GM18519 (cell line): Measurements from ENCODE around the gene CLTA.
A peak's percentile ranks its signal among the peaks of the same experiment; 100 is the strongest.
"Not testable (repeated sequence)": the region's sequence is repeated elsewhere in the genome, so short reads cannot be mapped to it uniquely, and the experiment has no call there.

Experiments used
- ATAC-seq: cut with Tn5 transposase; IDR thresholded peaks from one replicate; pipeline ENCODE4 v1.9.1; 2021; ENCODE audit warnings: mild to moderate bottlenecking, moderate library complexity; ENCODE audit not compliant: unreplicated experiment, low FRiP score

CLTA gene

DNA sequence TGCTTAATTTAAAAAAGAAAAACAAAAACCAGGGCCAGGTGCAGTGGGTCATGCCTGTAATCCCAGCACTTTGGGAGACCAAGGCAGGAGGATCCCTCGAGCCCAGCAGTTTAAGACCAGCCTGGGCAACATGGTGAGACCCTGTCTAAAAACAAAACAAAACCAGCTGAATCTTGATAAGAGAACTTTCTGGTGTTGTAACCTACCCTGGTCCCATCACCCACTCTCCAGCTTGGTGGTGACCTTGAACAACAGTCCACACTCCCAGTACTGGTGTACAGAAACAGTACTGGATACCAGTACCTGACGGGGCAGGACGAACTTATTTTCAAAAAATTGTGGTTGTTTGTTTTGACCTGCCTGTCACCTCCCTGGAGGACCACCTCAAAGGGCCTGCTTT is 30.9 kb downstream of the CLTA start:
- ATAC-seq = no peak

DNA sequence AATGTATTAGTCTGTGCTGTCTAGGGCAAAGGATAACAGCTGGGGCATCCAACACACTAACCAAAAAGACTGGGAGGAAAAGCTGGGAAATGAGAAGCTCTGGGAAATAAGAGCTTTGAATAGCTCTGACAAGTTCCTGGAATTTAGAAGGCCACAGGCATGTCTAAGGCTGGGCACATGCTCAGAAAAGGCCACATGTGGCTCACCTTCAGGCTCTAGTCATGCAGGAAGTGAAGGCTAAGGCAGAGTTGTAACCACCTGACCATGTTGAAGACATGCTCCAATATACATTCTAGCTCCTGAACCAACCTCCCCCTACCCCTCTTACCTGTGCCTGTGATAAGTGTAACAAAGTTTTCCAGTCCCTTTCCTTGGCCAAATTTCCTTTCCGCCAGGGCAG is 31.7 kb downstream of the CLTA start:
- no peak for ATAC-seq

DNA sequence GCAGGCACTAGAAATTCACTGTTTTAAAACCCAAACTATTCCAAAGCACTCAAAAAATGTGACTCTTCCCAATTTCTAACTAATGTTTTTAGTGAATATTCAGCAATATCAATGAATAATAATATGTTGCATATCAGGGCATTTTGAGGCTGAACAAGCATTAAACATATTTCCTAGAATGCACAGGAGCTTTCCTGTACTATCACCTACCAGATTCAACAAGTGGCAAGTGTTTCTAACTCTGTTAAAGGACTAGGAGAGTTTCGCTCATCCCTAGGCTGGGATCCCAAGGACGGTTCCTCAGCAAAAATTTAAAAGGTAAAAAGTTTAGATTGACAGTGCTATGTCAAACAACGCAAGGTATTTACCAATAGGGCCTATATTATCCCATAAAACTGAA is 46.5 kb downstream of the CLTA start:
- ATAC-seq = no peak

DNA sequence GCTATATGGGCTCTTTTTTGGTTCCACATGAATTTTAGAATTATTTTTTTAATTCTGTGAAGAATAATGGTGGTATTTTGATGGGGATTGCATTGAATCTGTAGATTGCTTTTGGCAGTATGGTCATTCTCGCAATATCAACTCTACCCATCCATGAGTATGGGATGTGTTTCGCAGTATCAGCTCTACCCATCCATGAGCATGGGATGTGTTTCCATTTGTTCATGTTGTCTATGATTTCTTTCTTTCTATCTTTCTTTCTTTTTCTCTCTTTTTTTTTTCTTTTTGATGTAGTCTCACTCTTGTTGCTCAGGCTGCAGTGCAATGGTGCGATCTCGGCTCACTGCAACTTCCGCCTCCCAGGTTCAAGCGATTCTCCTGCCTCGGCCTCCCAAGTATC is 48.5 kb downstream of the CLTA start:
- not testable (repeated sequence) for ATAC-seq

DNA sequence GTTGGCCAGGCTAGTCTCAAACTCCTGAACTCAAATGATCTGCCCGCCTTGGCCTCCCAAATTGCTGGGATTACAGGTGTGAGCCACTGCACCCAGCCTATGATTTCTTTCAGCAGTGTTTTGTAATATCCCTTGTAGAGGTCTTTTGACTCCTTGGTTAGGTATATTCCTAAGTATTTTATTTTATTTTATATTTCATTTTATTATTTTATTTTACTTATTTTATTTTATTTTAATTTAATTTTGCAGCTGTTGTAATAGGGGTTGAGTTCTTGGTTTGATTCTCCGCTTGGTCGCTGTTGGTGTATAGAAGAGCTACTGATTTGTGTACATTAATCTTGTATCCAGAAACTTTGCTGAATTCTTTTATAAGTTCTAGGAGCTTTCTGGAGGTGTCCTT is 49.0 kb downstream of the CLTA start:
- ATAC-seq = not testable (repeated sequence)

DNA sequence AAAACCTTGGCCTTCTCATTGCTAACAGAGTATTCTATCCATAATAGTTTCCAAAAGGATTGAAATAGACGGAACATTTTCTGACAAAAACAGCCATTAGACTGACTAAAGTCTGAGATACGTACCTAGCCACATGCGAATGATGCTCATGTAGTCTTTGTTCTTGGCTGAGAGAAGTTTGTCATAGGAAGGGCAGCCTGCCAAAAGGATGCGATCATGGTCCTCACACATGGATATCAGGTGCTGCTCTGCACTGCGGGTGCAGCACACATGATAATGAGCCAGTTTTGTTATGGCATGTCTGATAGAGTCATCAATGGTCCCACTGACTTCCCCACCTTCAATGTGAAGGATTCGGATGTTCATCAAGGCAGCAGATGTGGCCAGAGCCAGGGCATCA is 55.2 kb downstream of the CLTA start:
- no peak for ATAC-seq

DNA sequence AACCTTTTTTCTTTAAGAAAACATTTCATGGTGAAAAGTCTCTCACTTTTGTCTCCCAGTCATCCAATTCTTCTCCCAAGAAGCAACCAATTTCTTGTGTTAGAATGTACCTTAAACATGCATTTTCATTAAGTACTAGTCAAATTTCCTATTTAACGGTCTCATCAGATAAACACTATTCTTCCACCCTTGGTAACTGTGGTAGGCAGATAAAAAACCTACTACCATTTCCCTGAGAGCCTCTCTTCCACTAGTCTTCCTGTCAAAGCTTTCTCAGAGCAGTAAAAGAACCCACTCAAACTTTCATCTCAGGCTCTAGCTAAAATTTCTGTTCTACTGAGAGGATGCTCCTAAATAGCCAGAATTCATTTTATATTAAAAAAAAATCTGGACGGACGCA is 56.6 kb downstream of the CLTA start:
- no peak for ATAC-seq

DNA sequence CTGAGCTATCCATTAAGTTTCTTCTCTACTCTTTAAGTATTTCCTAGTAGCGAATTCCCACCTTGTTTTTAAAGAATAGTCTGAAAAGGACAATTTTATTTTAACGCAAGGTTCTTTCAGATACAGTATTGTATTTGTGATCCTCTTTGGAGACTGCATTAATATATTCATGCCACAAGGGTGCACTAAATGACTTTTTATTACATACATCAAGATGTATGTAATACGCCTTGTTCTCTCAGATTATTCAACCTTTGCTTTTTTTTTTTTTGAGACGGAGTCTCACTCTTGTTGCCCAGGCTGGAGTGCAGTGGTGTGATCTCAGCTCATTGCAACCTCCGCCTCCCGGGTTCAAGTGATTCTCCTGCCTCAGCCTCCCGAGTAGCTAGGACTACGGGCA is 57.3 kb downstream of the CLTA start:
- ATAC-seq = not testable (repeated sequence)

DNA sequence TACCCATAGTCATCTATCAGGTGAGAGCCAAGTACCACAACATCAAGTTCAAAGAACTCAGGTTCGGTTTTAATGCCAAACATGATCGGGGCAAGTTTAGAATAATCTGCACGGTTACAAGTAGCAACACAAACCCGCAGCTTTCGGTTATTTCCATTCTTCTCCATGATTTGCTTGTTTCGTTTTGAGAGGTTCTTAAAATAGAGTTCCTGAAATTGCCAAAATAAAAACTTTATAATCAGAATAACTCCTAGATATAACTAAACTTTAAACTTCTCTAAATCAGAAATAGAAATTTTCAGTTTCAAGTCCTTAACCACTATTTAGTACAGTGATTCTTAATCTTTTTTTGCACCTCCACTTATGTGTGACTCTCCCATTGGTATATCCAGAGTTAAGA is 58.5 kb downstream of the CLTA start:
- no peak for ATAC-seq

DNA sequence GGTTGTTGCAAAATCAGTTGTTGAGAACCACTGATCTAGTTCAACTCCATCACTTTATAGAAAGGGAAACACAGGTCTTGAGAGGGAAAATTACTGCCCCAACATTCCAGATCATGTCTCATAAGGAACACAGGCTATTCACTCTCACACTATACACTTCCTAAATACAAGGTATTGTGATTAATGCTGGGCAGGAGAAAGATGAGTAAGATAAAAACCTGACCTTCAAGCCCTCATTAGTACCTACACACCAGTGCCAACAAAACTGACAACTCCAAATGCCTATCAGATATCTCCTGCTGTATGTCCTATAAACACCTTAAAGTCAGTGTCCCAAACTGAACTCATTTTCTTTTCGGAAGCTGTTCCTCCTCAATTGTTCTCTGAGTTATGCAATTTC is 59.4 kb downstream of the CLTA start:
- no peak for ATAC-seq

DNA sequence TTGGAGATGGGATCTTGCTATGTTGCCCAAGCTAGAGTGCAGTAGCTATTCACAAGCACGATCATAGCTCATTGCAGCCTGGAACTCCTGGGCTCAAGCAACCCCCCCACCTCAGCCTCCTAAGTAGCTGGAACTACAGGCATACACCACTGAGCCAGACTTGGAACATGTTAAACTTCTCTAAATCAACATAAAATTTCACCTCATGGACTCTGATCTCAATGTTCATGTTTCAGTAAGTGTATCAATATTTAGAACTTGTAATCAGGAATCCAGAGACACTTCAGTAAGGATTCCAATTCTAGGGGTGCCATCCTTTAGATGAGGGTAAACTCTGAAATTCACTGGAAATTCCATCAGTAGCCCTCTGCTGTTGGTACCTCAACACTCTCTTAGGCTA is 60.7 kb downstream of the CLTA start:
- ATAC-seq = no peak

DNA sequence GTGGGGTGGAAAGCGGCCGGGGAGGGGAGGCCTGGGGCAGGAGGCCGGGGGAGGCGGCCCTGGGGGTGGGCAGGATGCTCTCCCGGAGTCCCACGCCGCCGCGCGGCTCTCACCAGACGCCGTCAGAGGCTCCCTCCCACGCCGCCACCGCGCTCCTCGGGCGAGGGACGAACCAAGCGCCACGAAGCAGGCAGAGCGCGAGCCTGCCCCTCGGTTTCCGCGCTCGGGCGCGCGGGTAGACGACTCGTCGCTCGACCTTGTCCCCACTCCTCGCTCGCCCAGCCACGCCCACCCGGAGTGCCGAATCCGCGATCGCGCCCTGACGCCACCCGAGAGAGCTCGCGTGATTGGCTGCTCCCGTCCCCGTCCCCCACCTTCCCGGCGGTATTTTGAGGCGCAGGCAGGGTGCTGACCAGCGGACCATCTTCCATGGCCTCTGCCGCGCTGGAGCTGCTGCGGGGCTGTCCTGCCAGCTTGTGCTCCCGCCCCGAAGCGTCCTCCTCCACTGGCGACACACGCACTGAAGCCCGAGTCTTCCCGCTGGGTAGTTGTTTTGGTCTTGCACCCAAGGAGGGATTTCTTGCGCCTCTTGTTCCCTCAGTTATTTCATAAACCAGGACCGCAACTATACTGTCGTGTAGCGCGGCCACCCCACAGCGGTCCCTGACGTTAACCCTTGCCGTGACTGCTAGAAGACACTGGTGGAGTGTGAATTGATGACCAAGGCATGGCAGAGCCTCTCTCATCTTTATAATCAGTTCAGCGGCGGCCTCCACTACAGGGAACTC is 67.7 kb downstream of the CLTA start, which contains the start of gene GNE:
GNE (minus strand) TSS at position 241 of the 788 bp plus-strand sequence. CDS start 9,093 bp downstream, outside the sequence.
- peak; percentile 65 for ATAC-seq

DNA sequence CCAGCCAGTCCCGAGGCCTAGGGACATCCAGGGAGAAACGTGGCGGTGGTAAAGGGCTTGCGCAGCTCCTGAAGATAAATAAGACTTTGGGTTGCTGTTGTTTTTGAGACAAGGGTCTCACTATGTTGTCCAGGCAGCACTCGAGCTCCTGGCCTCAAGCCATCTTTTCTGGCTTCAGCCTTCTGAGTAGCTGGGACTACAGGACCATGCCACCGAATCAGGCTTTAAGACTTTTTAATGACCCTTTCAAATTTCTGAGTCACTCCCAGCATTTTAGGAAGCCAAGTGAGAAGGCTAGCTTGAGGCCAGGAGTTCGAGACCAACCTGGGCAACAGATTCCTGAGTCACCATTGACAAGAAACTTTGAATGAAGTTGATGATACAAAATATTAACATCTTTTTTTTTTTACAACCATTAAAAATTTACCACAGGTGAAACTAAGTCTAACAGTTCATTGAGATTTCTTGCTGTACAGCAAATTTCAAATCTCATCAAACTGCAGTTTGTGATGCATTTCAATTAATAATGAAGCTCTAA is 68.3 kb downstream of the CLTA start:
- no peak for ATAC-seq
